MM.1S (cell line): ENCODE data around the gene TAF1.
"Not testable (repeated sequence)": the region's sequence is repeated elsewhere in the genome, so short reads cannot be mapped to it uniquely, and the experiment has no call there.

ENCODE experiments used
- DNase-seq: peaks from one replicate; pipeline ENCODE4 v3.0.0-alpha.2; 2015
- H2AFZ ChIP-seq: fragments of 300-600 bp; sonication (generic); 2 replicates; pipeline ENCODE4 v1.6.0; 2016; ENCODE audit warnings: antibody characterized with exemption, low read length
- H3F3A ChIP-seq: fragments of 300-600 bp; sonication (generic); 2 replicates; pipeline ENCODE4 v1.6.1; 2016; ENCODE audit warnings: mild to moderate bottlenecking, antibody characterized with exemption, low read length, moderate library complexity, mixed read lengths; ENCODE audit not compliant: insufficient read depth
- H3K27ac ChIP-seq: fragments of 300-600 bp; sonication (generic); 2 replicates; pipeline ENCODE4 v1.5.1; 2016; ENCODE audit warnings: mild to moderate bottlenecking, low read length
- H3K27me3 ChIP-seq: fragments of 300-600 bp; sonication (generic); replicated peaks from 2 replicates; pipeline ENCODE4 v1.6.0; 2016; ENCODE audit warnings: low read length; ENCODE audit not compliant: insufficient read depth
- H3K36me3 ChIP-seq: fragments of 300-600 bp; sonication (generic); replicated peaks from 2 replicates; pipeline ENCODE4 v1.6.1; 2016; ENCODE audit warnings: mild to moderate bottlenecking, low read length, mixed read lengths; ENCODE audit not compliant: insufficient read depth
- H3K4me1 ChIP-seq: fragments of 300-600 bp; sonication (generic); 2 replicates; pipeline ENCODE4 v1.6.1; 2016; ENCODE audit warnings: low read length, mixed read lengths
- H3K4me2 ChIP-seq: fragments of 300-600 bp; sonication (generic); 2 replicates; pipeline ENCODE4 v1.6.0; 2016; ENCODE audit warnings: low read depth, low read length
- H3K4me3 ChIP-seq: fragments of 300-600 bp; sonication (generic); 2 replicates; pipeline ENCODE4 v1.5.1; 2016; ENCODE audit warnings: low read length, mixed read lengths
- H3K79me2 ChIP-seq: fragments of 300-600 bp; sonication (generic); 2 replicates; pipeline ENCODE4 v1.6.1; 2016; ENCODE audit warnings: mixed run types, low read length, mixed read lengths
- H3K9ac ChIP-seq: fragments of 300-600 bp; sonication (generic); 2 replicates; pipeline ENCODE4 v1.6.1; 2016; ENCODE audit warnings: low read length, mixed read lengths
- H3K9me2 ChIP-seq: fragments of 300-600 bp; sonication (generic); replicated peaks from 2 replicates; pipeline ENCODE4 v1.6.1; 2016; ENCODE audit warnings: mild to moderate bottlenecking, low read length, mixed read lengths; ENCODE audit not compliant: insufficient read depth
- H3K9me3 ChIP-seq: fragments of 300-600 bp; sonication (generic); replicated peaks from 2 replicates; pipeline ENCODE4 v1.6.1; 2016; ENCODE audit warnings: mild to moderate bottlenecking, low read length, mixed read lengths; ENCODE audit not compliant: insufficient read depth
- H4K20me1 ChIP-seq: fragments of 300-600 bp; sonication (generic); 2 replicates; pipeline ENCODE4 v1.6.1; 2016; ENCODE audit warnings: mild to moderate bottlenecking, low read length, moderate library complexity, mixed read lengths; ENCODE audit not compliant: insufficient read depth
- EZH2 ChIP-seq: fragments of 300-600 bp; sonication (generic); optimal IDR thresholded peaks from 2 replicates; pipeline ENCODE3; 2017; ENCODE audit warnings: low read depth, mild to moderate bottlenecking, antibody characterized with exemption, low read length, mixed read lengths
- EZH2phosphoT487 ChIP-seq: fragments of 300-600 bp; sonication (generic); IDR thresholded peaks from 2 replicates; pipeline ENCODE4 v1.6.1; 2018; ENCODE audit warnings: antibody characterized with exemption, low read length
- TF ChIP-seq, protein P1 (sequence below): fragments of 300-600 bp; sonication (generic); IDR thresholded peaks from 2 replicates; pipeline ENCODE4 v1.5.1; 2016; ENCODE audit warnings: antibody characterized with exemption, low read length, mixed read lengths

TAF1 gene, protein sequence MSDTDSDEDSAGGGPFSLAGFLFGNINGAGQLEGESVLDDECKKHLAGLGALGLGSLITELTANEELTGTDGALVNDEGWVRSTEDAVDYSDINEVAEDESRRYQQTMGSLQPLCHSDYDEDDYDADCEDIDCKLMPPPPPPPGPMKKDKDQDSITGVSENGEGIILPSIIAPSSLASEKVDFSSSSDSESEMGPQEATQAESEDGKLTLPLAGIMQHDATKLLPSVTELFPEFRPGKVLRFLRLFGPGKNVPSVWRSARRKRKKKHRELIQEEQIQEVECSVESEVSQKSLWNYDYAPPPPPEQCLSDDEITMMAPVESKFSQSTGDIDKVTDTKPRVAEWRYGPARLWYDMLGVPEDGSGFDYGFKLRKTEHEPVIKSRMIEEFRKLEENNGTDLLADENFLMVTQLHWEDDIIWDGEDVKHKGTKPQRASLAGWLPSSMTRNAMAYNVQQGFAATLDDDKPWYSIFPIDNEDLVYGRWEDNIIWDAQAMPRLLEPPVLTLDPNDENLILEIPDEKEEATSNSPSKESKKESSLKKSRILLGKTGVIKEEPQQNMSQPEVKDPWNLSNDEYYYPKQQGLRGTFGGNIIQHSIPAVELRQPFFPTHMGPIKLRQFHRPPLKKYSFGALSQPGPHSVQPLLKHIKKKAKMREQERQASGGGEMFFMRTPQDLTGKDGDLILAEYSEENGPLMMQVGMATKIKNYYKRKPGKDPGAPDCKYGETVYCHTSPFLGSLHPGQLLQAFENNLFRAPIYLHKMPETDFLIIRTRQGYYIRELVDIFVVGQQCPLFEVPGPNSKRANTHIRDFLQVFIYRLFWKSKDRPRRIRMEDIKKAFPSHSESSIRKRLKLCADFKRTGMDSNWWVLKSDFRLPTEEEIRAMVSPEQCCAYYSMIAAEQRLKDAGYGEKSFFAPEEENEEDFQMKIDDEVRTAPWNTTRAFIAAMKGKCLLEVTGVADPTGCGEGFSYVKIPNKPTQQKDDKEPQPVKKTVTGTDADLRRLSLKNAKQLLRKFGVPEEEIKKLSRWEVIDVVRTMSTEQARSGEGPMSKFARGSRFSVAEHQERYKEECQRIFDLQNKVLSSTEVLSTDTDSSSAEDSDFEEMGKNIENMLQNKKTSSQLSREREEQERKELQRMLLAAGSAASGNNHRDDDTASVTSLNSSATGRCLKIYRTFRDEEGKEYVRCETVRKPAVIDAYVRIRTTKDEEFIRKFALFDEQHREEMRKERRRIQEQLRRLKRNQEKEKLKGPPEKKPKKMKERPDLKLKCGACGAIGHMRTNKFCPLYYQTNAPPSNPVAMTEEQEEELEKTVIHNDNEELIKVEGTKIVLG (N-terminal part only)

DNA sequence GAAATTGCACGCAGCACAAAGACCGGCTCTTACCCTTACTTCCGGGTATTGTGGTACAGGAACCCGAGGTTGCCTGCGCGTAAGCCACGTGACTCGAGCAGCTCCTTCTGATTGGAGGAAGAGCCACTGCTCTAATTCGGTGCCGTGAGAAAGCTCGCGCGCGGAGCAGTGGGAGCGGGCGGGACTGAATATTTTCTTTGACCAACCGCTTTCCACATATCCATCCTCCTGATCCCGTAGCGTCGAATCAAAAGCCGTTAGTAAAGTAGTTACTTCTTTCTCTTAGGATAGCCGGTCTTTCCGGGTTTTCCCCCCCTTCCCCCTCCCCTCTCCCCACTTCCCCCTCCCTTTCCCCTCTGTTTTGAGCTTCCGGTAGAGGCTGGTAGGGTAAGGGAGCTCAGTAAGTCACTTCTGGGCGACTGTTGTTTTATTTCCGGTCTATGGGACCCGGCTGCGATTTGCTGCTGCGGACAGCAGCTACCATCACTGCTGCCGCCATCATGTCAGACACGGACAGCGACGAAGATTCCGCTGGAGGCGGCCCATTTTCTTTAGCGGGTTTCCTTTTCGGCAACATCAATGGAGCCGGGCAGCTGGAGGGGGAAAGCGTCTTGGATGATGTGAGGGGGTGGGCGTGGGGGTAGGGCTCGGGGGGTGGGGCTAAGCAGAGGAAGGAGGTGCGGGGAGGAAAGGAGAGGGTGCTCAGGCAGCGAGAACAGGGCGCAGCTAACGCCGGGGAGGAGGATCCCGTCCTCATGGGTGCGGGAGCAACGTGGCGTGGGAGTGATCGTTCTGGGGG is at the start of gene TAF1:
TSS of gene TAF1 (plus strand) at position 483 of the 799 bp plus-strand sequence. CDS start at position 501, 18 bp downstream.
- peak within 1 kb of the TSS; percentile 56; the same call in 1 of the 2 replicates for H2AFZ ChIP-seq
- peak within 1 kb of the TSS; percentile 85 for H3K4me3 ChIP-seq
- no peaks in the 10 kb centered on the region for H4K20me1 ChIP-seq
- H3K27me3 ChIP-seq, result no peaks in the 10 kb centered on the region
- H3K27ac ChIP-seq, result peak within 1 kb of the TSS; percentile 89
- TF ChIP-seq, protein P1, sequence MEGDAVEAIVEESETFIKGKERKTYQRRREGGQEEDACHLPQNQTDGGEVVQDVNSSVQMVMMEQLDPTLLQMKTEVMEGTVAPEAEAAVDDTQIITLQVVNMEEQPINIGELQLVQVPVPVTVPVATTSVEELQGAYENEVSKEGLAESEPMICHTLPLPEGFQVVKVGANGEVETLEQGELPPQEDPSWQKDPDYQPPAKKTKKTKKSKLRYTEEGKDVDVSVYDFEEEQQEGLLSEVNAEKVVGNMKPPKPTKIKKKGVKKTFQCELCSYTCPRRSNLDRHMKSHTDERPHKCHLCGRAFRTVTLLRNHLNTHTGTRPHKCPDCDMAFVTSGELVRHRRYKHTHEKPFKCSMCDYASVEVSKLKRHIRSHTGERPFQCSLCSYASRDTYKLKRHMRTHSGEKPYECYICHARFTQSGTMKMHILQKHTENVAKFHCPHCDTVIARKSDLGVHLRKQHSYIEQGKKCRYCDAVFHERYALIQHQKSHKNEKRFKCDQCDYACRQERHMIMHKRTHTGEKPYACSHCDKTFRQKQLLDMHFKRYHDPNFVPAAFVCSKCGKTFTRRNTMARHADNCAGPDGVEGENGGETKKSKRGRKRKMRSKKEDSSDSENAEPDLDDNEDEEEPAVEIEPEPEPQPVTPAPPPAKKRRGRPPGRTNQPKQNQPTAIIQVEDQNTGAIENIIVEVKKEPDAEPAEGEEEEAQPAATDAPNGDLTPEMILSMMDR, result no peak
- TF ChIP-seq EZH2 (no peak), EZH2phosphoT487 (no peak)
- no peaks in the 10 kb centered on the region for H3K4me1 ChIP-seq
- peaks cover 34% of the 10 kb centered on the region for H3K79me2 ChIP-seq
- peak; percentile 96 for DNase-seq
- H3K36me3 ChIP-seq, result no peaks in the 10 kb centered on the region
- no peaks in the 10 kb centered on the region for H3K9me2 ChIP-seq
- no peaks in the 10 kb centered on the region for H3K9me3 ChIP-seq
- no peaks in the 10 kb centered on the region for H3F3A ChIP-seq
- H3K4me2 ChIP-seq, result peak within 1 kb of the TSS; percentile 69
- H3K9ac ChIP-seq, result peak within 1 kb of the TSS; percentile 90

DNA sequence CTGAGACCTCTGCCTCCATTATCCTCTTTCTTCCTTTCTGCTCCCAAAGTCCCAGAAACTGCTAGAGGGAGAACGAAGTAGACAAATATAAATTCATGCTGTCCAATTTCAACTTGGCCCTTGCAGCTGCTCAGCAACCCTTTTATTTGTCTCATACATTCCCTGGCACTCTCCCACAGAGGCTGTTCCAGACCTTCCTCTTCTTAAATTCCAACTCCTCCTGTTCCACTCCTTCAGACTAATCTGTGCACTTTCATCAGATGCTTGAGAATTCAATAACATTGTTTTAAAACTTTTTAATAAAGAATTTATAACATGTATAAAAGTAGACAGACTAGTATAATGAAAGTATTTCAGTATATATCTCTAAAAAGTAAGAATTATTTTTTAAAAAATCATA is 49.2 kb upstream of the TAF1 start:
- H3K4me3 ChIP-seq, H3K36me3 ChIP-seq, H3K79me2 ChIP-seq, H2AFZ ChIP-seq, H3K9me2 ChIP-seq, H3K27ac ChIP-seq, DNase-seq, H3K4me1 ChIP-seq, H3K9ac ChIP-seq, H4K20me1 ChIP-seq, H3K27me3 ChIP-seq, H3K9me3 ChIP-seq, H3K4me2 ChIP-seq, H3F3A ChIP-seq: not testable (repeated sequence)

DNA sequence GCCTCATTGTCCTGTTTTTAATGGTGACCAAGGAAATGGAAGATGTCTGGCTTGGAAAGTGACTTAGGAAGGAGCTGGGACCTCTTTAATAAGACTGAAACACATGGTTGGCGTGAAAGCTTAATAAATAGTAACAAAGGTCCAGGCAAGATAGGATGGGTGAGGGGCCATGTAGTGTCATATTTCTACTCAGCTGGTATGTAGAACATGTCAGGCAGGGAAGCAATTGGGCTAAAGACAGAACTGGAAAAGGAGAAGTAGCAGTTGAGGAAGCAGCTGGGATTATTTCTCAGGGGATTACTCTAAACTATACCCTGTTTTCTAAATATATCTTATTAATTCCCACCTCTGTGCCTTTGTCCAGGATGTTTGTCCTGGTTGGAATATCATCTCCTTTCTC is 46.0 kb upstream of the TAF1 start:
- H3K4me2 ChIP-seq, result no peak overlapping the region
- no peaks in the 10 kb centered on the region for H3K9me3 ChIP-seq
- no peaks in the 10 kb centered on the region for H3K4me1 ChIP-seq
- H2AFZ ChIP-seq, result no peak overlapping the region
- H3K27ac ChIP-seq, result no peak overlapping the region
- H3K9ac ChIP-seq, result no peak overlapping the region
- no peaks in the 10 kb centered on the region for H3K36me3 ChIP-seq
- TF ChIP-seq EZH2phosphoT487 (no peak), EZH2 (no peak)
- TF ChIP-seq, protein P1, result no peak
- no peaks in the 10 kb centered on the region for H3K79me2 ChIP-seq
- no peak overlapping the region for H3K4me3 ChIP-seq
- H3K9me2 ChIP-seq, result no peaks in the 10 kb centered on the region
- H4K20me1 ChIP-seq, result no peaks in the 10 kb centered on the region
- H3K27me3 ChIP-seq, result no peaks in the 10 kb centered on the region
- DNase-seq, result no peak
- no peaks in the 10 kb centered on the region for H3F3A ChIP-seq
